COLO668 (cell line): ENCODE results near the gene INPP5A.
"Not testable (repeated sequence)": the region's sequence is repeated elsewhere in the genome, so short reads cannot be mapped to it uniquely, and the experiment has no call there.

Source experiments
- DNase-seq: peaks from one replicate; lab custom pipeline; 2025; ENCODE audit not compliant: unreplicated experiment; lab: John Stamatoyannopoulos, UW

INPP5A gene

GRCh38 chr10:132559538-132559937 lies 22.0 kb downstream of the INPP5A start:
- no peak for DNase-seq

DNA sequence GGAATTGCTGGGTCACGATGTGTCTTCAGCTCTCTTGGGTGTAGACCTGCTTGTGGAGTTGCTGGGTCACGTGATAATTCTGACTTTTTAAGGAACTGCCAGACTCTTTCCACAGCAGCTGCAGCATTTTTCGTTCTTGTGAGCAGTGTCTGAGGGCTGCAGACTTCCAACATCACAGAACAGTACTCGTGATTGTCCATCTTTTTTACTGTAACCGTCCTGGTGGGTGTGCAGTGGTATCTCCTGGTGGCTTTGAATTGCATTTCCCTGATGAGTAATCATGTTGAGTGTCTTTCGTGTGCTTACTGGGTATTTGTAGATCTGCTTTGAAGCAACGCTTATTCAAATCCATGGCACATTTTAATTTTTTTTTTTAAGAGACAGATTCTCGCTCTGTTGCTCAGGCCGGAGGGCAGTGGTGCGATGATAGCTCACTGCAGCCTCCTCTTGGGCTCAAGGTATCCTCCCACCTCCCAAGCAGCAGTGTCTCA lies 22.7 kb downstream of the INPP5A start:
- no peak for DNase-seq

DNA sequence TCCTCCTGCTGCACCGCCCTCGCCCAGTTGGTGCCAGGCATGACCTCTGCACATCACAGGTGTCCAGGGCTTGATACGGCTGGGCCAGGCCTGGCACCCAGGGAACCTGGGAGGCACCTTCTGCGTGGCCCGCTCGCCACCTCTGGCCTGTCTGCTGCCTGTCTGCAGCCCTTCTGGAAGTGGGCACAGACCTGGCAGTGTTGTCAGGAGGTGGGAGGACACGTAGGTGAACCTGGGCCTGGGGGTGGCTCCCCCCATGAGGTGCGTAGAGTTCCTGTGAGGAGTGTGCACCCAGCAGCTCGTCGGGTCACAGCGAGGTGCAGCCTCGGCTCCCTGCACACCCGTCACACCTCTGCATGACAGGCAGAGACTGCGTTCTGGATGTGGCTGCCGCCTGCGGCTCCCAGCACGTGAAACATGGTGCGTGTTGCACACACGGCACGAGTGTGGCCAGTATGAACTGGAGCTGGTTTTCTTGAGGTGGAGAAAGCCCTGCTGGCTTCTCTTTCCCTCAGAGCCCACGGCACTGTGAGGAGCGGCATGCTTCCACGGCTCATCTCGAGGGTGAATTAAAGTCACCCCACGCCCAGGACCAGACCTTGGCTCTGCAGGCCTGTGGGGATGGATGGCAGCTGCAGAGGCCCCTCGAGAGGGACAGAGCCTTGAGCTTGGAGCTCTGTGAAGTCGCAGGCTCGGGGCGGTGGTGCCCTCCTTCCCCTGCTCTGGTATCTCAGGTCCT lies 24.8 kb downstream of the INPP5A start:
- no peak for DNase-seq

- no peak for DNase-seq
These were observed 25.4 kb downstream of the INPP5A start for GRCh38 chr10:132562916-132563456.

GRCh38 chr10:132563485-132564248 lies 26.1 kb downstream of the INPP5A start:
- DNase-seq, result no peak

DNA sequence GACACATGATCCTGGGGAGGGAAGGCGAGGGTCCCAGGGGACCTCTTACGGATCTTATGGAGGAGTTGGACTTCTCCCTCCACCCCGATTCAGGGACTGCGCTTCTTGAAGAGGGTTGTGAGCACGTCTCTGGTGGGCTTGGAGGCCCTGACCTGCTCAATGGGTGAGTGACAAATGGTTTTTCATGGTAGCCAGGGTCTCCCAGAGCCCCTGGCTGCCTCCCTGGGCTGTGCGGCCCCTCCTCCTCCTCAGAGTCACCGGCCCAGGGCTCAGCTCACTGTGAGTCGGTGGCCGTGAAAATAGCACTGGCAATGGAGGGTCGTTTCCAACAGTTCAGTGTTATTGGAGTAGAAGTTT lies 26.6 kb downstream of the INPP5A start:
- DNase-seq, result no peak

- DNase-seq, result no peak
These were observed 27.1 kb downstream of the INPP5A start for GRCh38 chr10:132564690-132565089.

DNA sequence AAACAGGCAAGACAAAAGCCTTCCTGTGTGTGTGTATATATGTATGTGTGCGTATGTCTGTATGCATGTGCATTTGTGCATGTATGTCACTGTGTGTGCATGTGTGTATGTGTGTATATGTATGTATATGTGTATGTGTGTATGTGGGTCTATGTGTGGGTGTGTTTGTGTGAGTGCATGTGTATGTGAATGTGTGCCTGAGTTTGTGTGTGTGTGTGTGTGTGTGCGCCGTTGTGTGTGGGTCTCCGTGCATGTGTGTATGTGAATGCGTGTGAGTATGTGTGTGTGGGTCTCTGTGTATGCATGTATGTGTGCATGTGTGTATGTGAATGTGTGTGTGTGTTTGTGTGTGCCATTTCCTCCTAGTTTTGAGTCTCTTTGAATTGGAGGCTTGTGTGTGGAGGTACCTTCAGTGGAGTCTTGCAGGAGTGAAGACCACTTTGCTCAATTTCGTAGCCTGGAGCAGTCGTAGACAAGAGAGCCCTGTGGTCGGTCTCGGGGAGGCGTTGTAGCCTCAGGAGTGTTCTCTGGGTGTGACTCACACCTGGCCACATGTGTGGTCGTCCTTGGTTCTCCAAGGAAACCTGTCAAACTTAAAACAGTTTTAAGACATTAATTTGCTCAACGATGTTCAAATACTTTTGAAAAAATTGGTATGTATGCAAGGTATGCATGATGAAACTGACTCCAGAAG lies 28.1 kb downstream of the INPP5A start:
- DNase-seq, result no peak

DNA sequence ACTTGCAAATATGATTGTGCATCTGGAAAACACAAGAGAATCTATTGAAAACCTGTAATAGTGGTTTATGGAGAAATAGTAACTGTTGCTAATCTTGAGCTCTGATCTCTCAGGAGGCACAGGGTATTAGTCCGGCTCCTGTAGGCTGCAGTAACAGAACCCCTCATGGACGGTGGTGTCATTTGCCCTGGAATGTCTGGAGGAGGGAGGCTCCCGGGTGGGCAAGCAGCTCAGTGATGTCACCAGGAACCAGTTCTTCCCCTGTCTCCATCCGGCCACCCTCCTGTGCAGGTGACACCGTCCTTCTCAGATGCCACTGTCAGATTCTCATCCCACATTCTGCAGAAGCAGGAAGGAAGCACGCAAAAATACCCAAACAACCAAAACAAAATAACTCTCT lies 29.3 kb downstream of the INPP5A start:
- DNase-seq, result no peak

DNA sequence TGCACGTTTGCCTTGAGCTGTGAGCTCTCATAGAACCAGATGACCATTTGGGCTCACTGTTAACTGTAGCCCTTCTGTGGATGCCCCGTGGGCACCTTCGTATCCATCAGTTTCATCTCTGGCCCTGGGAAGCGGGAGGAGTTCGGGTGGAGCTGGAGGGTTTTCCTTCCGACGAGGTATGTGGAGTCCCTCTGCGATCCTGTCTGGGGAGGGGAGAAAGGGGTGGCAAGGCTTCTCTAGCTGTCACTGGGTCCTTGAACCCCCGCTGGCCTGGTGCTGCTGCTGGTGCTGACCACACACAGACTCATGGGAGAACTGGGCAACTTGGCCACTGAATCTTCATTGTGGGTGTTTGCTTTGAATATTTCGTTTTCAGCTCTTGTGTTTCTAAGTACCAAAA lies 32.7 kb downstream of the INPP5A start:
- DNase-seq, result no peak

GRCh38 chr10:132570771-132571649 lies 33.4 kb downstream of the INPP5A start:
- DNase-seq, result peak; percentile 15

GRCh38 chr10:132571650-132572544 lies 34.3 kb downstream of the INPP5A start:
- DNase-seq, result peak; percentile 71

GRCh38 chr10:132572545-132572937 lies 35.0 kb downstream of the INPP5A start:
- DNase-seq, result no peak

GRCh38 chr10:132572946-132573345 lies 35.4 kb downstream of the INPP5A start:
- not testable (repeated sequence) for DNase-seq

GRCh38 chr10:132574288-132574687 lies 36.7 kb downstream of the INPP5A start:
- no peak for DNase-seq

GRCh38 chr10:132574783-132575319 lies 37.3 kb downstream of the INPP5A start:
- DNase-seq, result no peak

DNA sequence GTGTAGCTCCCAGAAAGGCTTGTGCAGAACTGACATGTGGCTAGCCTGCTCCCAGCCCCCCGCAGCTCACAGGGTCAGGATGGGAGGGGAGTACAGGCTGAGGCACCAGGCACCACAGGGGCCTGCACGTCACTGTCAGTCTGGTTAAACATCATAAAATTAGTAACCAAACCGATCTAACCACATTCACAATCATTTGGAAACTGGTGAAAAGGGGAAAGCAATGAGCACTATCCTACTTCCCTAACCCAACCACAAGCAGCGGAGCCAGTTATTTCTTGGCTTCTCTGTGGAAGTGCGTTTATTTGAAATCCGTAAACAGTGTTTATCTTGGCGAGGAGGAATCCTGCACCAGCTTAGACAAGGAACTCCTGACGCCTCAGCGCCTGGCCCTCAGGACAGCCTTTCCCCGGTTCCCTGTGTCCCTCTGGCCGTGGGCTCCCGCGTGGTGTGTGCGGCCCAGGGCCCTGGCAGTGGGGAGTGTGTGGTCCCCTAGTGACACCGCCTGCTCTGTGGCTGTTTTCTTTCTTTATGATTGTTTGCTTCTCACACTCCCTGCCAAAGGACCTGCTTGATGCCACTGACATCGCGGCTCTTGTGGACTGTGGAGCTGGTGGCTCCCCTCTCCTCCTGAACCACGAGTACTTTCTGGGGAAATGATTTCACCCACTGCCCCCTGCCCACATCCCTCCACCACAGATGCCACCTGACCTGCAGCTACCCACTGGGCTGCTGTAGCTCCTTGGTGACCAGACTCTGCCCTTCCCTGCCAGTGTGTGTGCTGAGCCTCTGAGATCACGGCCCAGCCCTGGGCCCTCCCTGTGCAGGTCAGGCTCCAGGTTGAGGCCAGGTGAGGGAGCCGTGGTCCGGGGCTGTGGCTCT lies 38.0 kb downstream of the INPP5A start:
- no peak for DNase-seq

GRCh38 chr10:132576671-132577349 lies 39.2 kb downstream of the INPP5A start:
- no peak for DNase-seq
